Body of pancreas (tissue), 4 donors: ENCODE results near the gene HOXD12. TPM values are rescaled to one million over a fixed set of nuclear protein-coding genes. Genes with fewer than 3 reads are reported as not detected.

Experiments
- ATAC-seq: fragments of 150-250 bp; one replicate; pipeline ENCODE4 v1.9.1; 2016
- DNase-seq, 4 donors: peaks; one replicate each; pipeline ENCODE4 v3.0.0-alpha.2; 2019
- H3K27ac ChIP-seq, 4 donors: fragments of 200-600 bp; sonication (generic); 1 replicate in 3 of 4; 2 replicates in 1 of 4; pipeline versions ENCODE4 v1.5.1 to v1.6.1; 2016 to 2019; ENCODE audit warnings: mild to moderate bottlenecking in 1 of 4, mixed read lengths in 1 of 4, moderate library complexity in 1 of 4
- H3K27me3 ChIP-seq, 2 donors: fragments of 200-600 bp; sonication (generic); one replicate each; pipeline ENCODE4 v1.6.0; 2016; ENCODE audit warnings: mild to moderate bottlenecking in 1 of 2
- H3K36me3 ChIP-seq, 2 donors: fragments of 200-600 bp; sonication (generic); replicated peaks in 1 of 2; 2 replicates each; pipeline ENCODE4 v1.5.1; 2016; ENCODE audit warnings: low read depth in 2 of 2; ENCODE audit not compliant: insufficient read depth in 1 of 2
- H3K4me1 ChIP-seq: fragments of 200-600 bp; sonication (generic); one replicate; pipeline ENCODE4 v1.6.0; 2016
- H3K4me3 ChIP-seq, 2 donors: fragments of 200-600 bp; sonication (generic); 1 replicate in 1 of 2; 2 replicates in 1 of 2; pipeline ENCODE4 v1.5.1; 2016 to 2019
- H3K9me3 ChIP-seq, 3 donors: fragments of 200-600 bp; sonication (generic); 1 replicate in 2 of 3; 2 replicates in 1 of 3; pipeline ENCODE4 v1.5.1; 2016
- CTCF ChIP-seq, 7 experiments: fragments of 450-650 bp in 4 of 7; fragments of 200-600 bp in 3 of 7; sonication (generic) in 3 of 7; IDR thresholded peaks; one replicate each; pipeline ENCODE4 v1.5.1; 2016 to 2019; ENCODE audit warnings: antibody characterized with exemption in 7 of 7
- POLR2A ChIP-seq, 3 donors: fragments of 450-650 bp; IDR thresholded peaks; one replicate each; pipeline ENCODE4 v1.6.1; 2016; ENCODE audit warnings: antibody characterized with exemption in 3 of 3, mild to moderate bottlenecking in 2 of 3
- WGBS, 2 donors: methylation state at CpG; one replicate each; pipeline ENCODE4 v1.1.5; 2017; 5-methylcytosine and 5-hydroxymethylcytosine counted together
- intact Hi-C: fragments of 100-400 bp; cut with DNase I; formaldehyde crosslinking; loops from one replicate; pipeline ENCODE4 v1.15.1; 2023
- total RNA-seq, 2 donors: library from RNA; depleted of rRNA; stranded (reverse); fragments of >200 nt; gene quantifications; one replicate each; pipeline ENCODE4 v1.1.0, GENCODE V29; 2016

The HOXD12 gene
- total RNA-seq, 2 donors from 2014 or later = not detected

- Histone ChIP-seq H3K4me1 (peaks cover 38% of the 10 kb centered on the region), H3K9me3 (no peaks in the 10 kb centered on the region), H3K36me3 (no peaks in the 10 kb centered on the region), H3K4me3 (no peak overlapping the region), H3K27me3 (peaks cover 6 to 79% of the 10 kb centered on the region in 2 donors), H3K27ac (no peak overlapping the region)
- intact Hi-C loops = loop anchor here (10.0 kb wide), 1 partner anchor 724 kb away; no protein-coding TSS in a partner anchor
- ATAC-seq (no peak), DNase-seq (no peak)
- no peak for TF ChIP-seq POLR2A (IDR thresholded peaks at IDR 0.05)
- no peak for TF ChIP-seq CTCF (IDR thresholded peaks at IDR 0.05)
- 4 to 7% methylated on average over 6 of the region's 6 CpGs for WGBS, 2 donors
These were observed 10.4 kb upstream of the HOXD12 start for GRCh38 chr2:176088937-176089842.

GRCh38 chr2:176089843-176090395 is 9.7 kb upstream of the HOXD12 start:
- H3K9me3 ChIP-seq = no peaks in the 10 kb centered on the region
- H3K4me1 ChIP-seq = peaks cover 33% of the 10 kb centered on the region
- H3K36me3 ChIP-seq = no peaks in the 10 kb centered on the region
- DNase-seq (no peak), ATAC-seq (no peak)
- H3K4me3 ChIP-seq = no peak overlapping the region
- intact Hi-C loops = loop anchor here (10.0 kb wide), 1 partner anchor 725 kb away; no protein-coding TSS in a partner anchor
- TF ChIP-seq CTCF (IDR thresholded peaks at IDR 0.05) (no peak), POLR2A (IDR thresholded peaks at IDR 0.05) (no peak)
- H3K27me3 ChIP-seq = peaks cover 6 to 78% of the 10 kb centered on the region in 2 donors
- H3K27ac ChIP-seq = no peak overlapping the region

GRCh38 chr2:176090862-176091261 is 8.7 kb upstream of the HOXD12 start:
- intact Hi-C loops = no loop called here
- DNase-seq (no peak), ATAC-seq (no peak)
- Histone ChIP-seq H3K4me3 (no peak overlapping the region), H3K27ac (no peak overlapping the region), H3K9me3 (no peaks in the 10 kb centered on the region), H3K27me3 (peaks cover 6 to 74% of the 10 kb centered on the region in 2 donors), H3K36me3 (no peaks in the 10 kb centered on the region), H3K4me1 (peaks cover 27% of the 10 kb centered on the region)
- WGBS, 2 donors = 23 to 42% methylated on average over 5 of the region's 5 CpGs
- TF ChIP-seq CTCF (IDR thresholded peaks at IDR 0.05) (no peak), POLR2A (IDR thresholded peaks at IDR 0.05) (no peak)

GRCh38 chr2:176091329-176092258 is 8.0 kb upstream of the HOXD12 start:
- Histone ChIP-seq H3K27me3 (peaks cover 6 to 69% of the 10 kb centered on the region in 2 donors), H3K27ac (no peak overlapping the region), H3K9me3 (no peaks in the 10 kb centered on the region), H3K36me3 (no peaks in the 10 kb centered on the region), H3K4me1 (peaks cover 24% of the 10 kb centered on the region), H3K4me3 (no peak overlapping the region)
- no peak for DNase-seq
- intact Hi-C loops = no loop called here
- WGBS, 2 donors = 6 to 7% methylated on average over 31 of the region's 31 CpGs
- no peak for ATAC-seq
- no peak for TF ChIP-seq CTCF (IDR thresholded peaks at IDR 0.05)
- no peak for TF ChIP-seq POLR2A (IDR thresholded peaks at IDR 0.05)
